ENCODE results near the gene DSCAML1.

DSCAML1 gene

GRCh38 chr11:117752071-117752470 is 44.9 kb downstream of the DSCAML1 start:
- no peak for DNase-seq

DNA sequence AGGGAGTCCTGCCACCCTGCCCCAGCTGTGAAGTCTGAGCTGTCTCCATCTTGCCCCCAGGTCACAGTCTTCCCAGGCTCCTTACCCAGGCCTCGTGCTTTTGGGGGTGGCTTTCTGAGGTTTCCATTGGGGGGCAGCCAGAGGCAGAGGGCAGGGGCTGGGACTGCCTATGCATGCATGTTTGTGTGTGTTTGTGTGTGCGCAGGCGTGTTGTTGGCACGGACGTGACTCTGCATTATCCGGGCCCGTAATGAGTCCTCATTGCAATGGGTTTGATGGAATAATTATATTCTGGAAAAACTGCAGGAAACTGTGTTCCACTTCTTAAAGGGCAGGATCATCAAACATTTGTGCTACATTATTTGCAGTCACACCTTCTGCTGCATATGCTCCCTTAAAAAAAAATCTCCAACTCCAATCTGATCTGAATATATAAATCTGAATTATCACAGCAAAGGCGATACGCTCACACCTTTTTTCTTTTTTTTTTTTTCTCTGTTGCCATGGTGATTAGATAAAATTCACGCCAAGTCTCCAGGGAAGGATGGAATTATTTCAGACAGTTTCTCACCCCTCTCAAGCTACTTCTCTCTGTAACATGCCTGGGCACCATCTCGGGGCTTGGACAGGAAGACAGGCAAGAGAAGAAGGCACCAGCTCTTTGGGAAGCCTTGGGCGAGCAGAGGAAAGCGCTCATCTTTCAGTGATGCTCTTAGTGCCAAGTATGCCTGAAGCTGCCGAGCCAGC is 45.9 kb downstream of the DSCAML1 start:
- no peak for DNase-seq

- no peak for DNase-seq
These were observed 46.7 kb downstream of the DSCAML1 start for GRCh38 chr11:117750357-117750756.

DNA sequence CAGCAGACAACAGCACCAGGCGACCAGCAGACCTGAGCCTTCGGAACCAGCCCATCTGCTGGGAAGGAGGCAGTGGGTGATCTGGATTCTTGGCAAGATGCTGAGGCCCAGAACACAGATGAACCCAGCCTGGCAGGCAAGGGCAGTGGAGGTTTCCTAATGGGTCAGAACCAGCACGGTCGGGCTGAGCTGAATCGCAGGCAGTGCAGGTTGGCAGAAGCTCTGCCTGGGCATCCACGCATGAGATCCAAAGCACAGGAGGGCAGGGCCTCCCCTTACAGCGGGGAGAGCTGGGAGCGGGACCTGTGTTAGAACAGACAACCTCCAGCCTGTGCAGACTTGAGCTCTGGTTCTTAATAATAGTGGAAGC is 47.5 kb downstream of the DSCAML1 start:
- DNase-seq = no peak

- no peak for DNase-seq
These were observed 48.1 kb downstream of the DSCAML1 start for GRCh38 chr11:117748771-117749540.

GRCh38 chr11:117747892-117748291 is 49.1 kb downstream of the DSCAML1 start:
- DNase-seq = no peak

DNA sequence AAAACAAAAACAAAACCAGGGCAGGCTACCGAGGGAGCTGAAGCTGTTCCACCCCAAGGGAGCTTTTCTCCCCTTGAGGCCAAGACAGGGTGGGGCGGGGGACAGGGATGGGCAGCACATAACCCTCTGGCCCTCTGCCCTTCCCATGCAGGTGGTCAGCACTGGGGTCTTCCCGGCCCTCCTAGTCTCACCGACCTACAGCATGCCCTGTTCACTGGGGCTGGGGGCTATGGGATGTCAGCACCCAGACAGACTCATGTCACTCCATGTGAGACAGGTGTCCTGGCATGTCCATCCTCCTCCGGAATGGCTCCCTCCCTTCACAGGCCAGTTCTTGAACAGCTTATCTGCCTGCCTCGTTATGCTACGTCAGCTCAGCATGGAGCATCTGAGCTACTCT is 51.7 kb downstream of the DSCAML1 start:
- DNase-seq = no peak

GRCh38 chr11:117744471-117745150 is 52.4 kb downstream of the DSCAML1 start:
- DNase-seq = no peak

GRCh38 chr11:117743121-117743815 is 53.7 kb downstream of the DSCAML1 start:
- no peak for DNase-seq

GRCh38 chr11:117738246-117738957 is 58.6 kb downstream of the DSCAML1 start:
- DNase-seq = no peak

- no peak for DNase-seq
These were observed 61.6 kb downstream of the DSCAML1 start for GRCh38 chr11:117735350-117735977.

GRCh38 chr11:117734601-117735024 is 62.4 kb downstream of the DSCAML1 start:
- no peak for DNase-seq

GRCh38 chr11:117733316-117733715 is 63.7 kb downstream of the DSCAML1 start:
- DNase-seq = no peak

GRCh38 chr11:117731722-117732290 is 65.2 kb downstream of the DSCAML1 start:
- no peak for DNase-seq

DNA sequence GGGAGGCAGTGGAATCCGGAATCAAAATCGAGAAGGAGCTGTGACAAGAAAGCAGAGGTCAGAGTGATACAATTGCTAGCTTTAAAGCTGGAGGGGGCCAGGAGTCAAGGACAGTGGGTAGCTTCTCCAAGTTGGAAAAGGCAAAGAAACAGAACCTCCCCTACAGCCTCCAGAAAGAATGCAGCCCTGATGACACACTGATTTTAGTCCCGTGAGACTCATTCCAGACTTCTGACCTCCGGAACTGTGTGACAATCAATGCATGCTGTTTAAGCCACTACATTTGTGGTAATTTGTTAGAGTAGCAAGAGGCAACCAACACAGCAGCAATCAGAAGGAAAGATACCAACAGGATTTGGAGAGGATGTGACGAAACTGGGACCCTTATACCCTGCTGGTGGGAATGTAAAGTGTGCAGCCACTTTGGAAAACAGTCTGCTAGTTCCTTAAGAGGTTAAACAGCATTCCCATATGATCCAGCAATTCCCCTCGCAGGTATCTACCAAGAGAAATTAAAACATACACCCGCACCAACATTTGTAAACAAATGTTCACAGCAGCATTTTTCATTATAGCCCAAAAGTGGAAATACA is 66.7 kb downstream of the DSCAML1 start:
- no peak for DNase-seq

DNA sequence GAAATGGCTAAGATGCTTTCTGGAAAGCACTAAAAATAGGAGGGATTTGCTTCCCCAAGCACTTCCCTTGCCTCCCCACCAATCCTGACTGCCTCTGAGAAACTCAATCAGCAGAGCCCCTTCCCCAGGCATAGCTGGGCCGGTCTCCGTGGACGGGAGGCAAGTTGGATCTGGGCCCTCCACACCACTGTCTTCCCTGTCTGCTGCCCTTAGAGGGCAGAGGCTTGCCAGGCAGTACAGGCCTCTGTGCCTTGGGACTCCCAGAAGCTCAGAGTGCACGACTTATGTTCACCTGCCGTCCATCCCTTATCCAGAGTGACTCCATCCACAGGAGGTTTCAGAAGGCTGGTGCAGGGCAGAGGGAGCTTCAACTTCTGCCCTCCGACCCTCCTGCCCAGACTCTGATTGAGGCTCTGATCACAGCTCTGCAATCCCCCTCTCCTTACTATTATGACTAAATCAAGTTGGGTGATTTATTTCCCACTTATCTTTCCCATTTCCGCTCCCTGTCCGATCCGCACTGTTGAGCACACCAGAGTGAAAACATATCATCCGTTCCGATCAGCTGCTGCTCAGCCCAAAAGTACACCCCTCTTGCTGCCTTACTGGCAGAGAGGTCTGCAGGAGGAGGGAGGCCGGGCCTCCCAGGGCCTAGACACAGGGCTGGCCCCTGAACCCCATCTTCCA is 71.8 kb downstream of the DSCAML1 start:
- no peak for DNase-seq

DNA sequence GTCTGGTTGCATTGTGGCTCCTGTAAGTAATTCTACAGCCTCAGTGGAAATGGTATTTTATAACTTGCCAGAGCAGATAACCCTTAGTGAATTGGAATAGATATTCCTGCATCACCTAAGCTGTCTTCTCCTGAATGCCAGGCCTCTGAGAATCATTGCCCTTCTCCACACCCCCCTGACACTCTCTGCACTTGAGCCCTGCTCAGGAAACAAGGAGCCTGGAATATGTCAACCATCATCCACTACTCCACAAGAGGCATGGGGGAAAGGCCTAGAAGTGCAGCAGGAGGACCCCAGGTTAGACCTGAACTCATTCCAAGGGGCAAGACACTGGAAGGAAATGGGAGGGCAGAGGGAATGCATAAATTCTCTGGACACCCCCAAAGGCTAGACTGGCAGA is 72.4 kb downstream of the DSCAML1 start:
- no peak for DNase-seq

DNA sequence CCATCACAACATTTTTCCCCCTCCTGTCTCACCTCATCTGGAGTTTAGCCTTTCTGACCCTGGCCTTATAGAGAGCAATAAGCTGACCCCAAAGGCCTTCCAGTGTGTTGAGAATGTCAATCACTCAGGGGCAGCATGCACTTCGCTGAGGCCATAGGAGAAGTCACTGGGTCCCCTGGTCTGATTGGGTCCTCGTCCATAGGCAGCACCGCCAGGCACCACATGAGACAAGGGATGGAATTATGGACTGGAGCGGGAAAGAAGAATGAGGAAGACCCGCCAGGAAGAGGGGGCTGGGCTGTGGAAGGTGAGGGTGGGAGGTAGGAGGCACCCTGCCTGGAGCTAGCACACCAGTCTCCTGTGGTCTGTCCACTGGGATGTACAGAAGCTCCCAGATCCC is 72.9 kb downstream of the DSCAML1 start:
- DNase-seq = no peak

GRCh38 chr11:117723277-117724024 is 73.6 kb downstream of the DSCAML1 start:
- DNase-seq = no peak

DNA sequence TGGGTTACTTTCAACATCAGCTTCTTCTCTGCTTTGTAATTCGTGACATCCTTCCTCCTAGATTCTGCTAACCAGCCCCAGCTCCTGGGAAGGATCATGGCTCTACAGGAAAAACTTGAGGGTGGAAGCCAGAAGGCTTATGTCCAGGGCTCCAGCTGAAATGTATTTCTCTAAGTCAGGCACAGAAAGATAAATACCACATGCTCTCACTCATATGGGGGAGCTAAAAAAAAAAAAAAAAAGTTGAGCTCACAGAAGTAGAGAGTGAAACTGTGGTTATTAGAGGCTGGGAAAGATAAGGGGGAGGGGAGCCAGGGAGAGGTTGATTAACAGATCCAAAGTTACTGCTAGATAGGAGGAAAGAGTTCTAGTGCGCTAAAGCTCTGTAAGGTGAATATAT is 74.9 kb downstream of the DSCAML1 start:
- no peak for DNase-seq

All from activated T-cell treated with anti-CD3 and anti-CD28 coated beads for 4 hours (primary cell).